ENCODE data around the gene HLA-DPA1. TPM values are rescaled to one million over a fixed set of nuclear protein-coding genes. Genes with fewer than 3 reads are reported as not detected.

HLA-DPA1 gene
- not detected in 2 replicates for total RNA-seq (2022)
- Bru-seq, nascent RNA: percentile 7 among the genes with signal in this experiment
- not detected for BruChase-seq, experiment 1, labeled RNA remaining after a 6-hour chase
- not detected for BruChase-seq, experiment 2, labeled RNA remaining after a 2-hour chase
- long read RNA-seq: 0 reads

- ChIA-PET CTCF (no interaction called here), POLR2A (interaction anchor here (0.6 kb wide), 2 partner anchors 10 to 896 kb away, joined by 3 read pairs; no protein-coding TSS in a partner anchor)
- Mint-ChIP-seq H3K27me3 (ENCODE audit: insufficient read depth, unreplicated experiment) (peaks cover 89% of the 10 kb centered on the region), H3K4me1 (ENCODE audit: insufficient read depth, unreplicated experiment) (no peaks in the 10 kb centered on the region), H3K27ac (ENCODE audit: low read depth, unreplicated experiment) (no peak within 1 kb of the TSS), H3K4me3 (ENCODE audit: unreplicated experiment) (no peak within 1 kb of the TSS), H3K36me3 (ENCODE audit: insufficient read depth, unreplicated experiment) (no peaks in the 10 kb centered on the region), H3K9me3 (ENCODE audit: unreplicated experiment) (no peaks in the 10 kb centered on the region)
- no TSS peak for BruUV-seq (replicated peaks)
- peak; percentile 36 for DNase-seq (ENCODE audit: unreplicated experiment)
- intact Hi-C loops (cut with micrococcal nuclease): no loop called here
- TF ChIP-seq CTCF (IDR thresholded peaks at IDR 0.05; ENCODE audit: unreplicated experiment): no peak
Measured at GRCh38 chr6:33073431-33073871, at the start of gene HLA-DPA1. Gene HLA-DPA1, minus strand, starts transcription at chr6:33073649.

DNA sequence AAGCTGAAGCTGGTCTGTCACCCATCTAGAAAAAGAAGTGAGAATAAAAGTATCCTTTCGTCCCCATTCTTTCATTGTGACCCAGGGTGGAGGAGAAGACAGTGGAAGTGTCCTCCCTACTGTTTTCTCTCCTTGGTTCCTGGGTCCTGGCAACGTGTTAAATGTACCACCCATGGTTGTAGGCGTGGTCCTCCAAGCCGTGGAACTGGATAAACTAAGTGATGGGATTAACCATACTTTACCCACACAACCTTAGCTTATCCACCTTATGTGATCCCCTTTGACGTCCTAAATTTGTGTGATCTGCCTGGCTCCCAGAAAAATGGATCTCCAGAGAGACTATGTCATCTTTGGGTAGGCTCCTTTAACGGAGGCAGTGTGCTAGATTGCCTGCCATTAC, 49.7 kb upstream of the HLA-DPA1 start:
- Mint-ChIP-seq H3K4me3 (ENCODE audit: unreplicated experiment) (no peak overlapping the region), H3K4me1 (ENCODE audit: insufficient read depth, unreplicated experiment) (no peaks in the 10 kb centered on the region), H3K27me3 (ENCODE audit: insufficient read depth, unreplicated experiment) (peaks cover 70% of the 10 kb centered on the region), H3K27ac (ENCODE audit: low read depth, unreplicated experiment) (no peak overlapping the region), H3K9me3 (ENCODE audit: unreplicated experiment) (peaks cover 9% of the 10 kb centered on the region), H3K36me3 (ENCODE audit: insufficient read depth, unreplicated experiment) (no peaks in the 10 kb centered on the region)
- no peak for TF ChIP-seq CTCF (IDR thresholded peaks at IDR 0.05; ENCODE audit: unreplicated experiment)
- intact Hi-C loops (cut with micrococcal nuclease): loop anchor here (5.0 kb wide), 1 partner anchor 39 kb away; no protein-coding TSS in a partner anchor
- CTCF ChIA-PET: interaction anchor here (1.1 to 2.8 kb wide), 4 partner anchors 26 to 119 kb away, joined by 3 to 13 read pairs (median 6); no protein-coding TSS in a partner anchor
- BruUV-seq (replicated peaks): no TSS peak
- no peak for DNase-seq (ENCODE audit: unreplicated experiment)
- POLR2A ChIA-PET: no interaction called here

DNA sequence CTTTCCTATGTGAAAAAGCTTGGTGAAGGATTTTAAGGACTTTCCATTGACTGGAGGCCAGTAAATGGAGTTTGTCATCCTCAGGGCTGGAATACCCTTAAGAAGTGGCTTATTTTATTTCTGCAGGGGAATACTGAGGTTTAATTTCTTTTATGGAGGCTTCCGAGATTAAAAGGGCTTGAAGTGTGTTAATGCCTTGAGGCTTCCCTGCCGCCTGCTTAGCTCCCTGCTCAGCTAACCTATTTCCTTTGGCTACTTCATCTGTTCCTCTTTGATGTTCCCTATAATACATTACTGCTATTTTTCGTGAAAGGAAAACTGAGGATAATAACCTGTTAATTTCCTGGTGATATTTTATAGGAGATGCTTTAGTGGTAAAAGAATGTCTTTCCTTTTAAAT, 46.6 kb upstream of the HLA-DPA1 start:
- no TSS peak for BruUV-seq (replicated peaks)
- H3K9me3 Mint-ChIP-seq (ENCODE audit: unreplicated experiment): peaks cover 9% of the 10 kb centered on the region

More for the DNA sequence above, 46.6 kb upstream of the HLA-DPA1 start:
- CTCF ChIA-PET: interaction anchor here (0.6 to 5.7 kb wide), 13 partner anchors 10 to 179 kb away, joined by 3 to 63 read pairs (median 4); no protein-coding TSS in a partner anchor
- TF ChIP-seq CTCF (IDR thresholded peaks at IDR 0.05; ENCODE audit: unreplicated experiment): no peak
- no peak overlapping the region for H3K4me3 Mint-ChIP-seq (ENCODE audit: unreplicated experiment)
- H3K4me1 Mint-ChIP-seq (ENCODE audit: insufficient read depth, unreplicated experiment): no peaks in the 10 kb centered on the region
- no peak overlapping the region for H3K27ac Mint-ChIP-seq (ENCODE audit: low read depth, unreplicated experiment)
- peaks cover 77% of the 10 kb centered on the region for H3K27me3 Mint-ChIP-seq (ENCODE audit: insufficient read depth, unreplicated experiment)
- intact Hi-C loops (cut with micrococcal nuclease): loop anchor here (5.0 kb wide), 1 partner anchor 42 kb away; no protein-coding TSS in a partner anchor
- POLR2A ChIA-PET: interaction anchor here (0.7 to 1.1 kb wide), 3 partner anchors 10 to 306 kb away, joined by 3 to 7 read pairs (median 3); no protein-coding TSS in a partner anchor
- H3K36me3 Mint-ChIP-seq (ENCODE audit: insufficient read depth, unreplicated experiment): no peaks in the 10 kb centered on the region
- no peak for DNase-seq (ENCODE audit: unreplicated experiment)
